ENCODE data around the gene DCAF8L2. TPM values are rescaled to one million over a fixed set of nuclear protein-coding genes. Genes with fewer than 3 reads are reported as not detected.

The DCAF8L2 gene
- total RNA-seq, 1 experiment from 2014 or later: 7.7 TPM

DNA sequence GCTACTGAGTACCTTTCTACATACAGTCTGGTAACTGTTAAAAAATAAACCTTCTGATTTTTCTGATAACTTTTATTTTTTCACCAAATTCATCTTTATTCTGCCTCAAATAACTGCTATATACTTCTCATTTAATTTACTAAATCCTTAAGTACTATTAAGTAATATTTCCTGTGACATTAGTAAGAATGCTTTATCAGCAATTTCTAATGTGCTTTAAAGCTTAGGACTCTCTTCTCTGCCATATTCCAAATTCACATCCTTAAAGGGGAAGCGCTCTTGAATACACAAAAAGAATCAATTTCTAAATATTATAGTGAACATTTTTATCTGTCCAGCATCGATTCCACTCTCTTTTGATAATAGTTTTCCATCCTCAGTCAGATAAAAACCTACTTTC lies 81.1 kb downstream of the DCAF8L2 start:
- no peak overlapping the region for H3K27ac ChIP-seq
- CTCF ChIA-PET: no interaction called here
- intact Hi-C loops (cut with micrococcal nuclease; ENCODE audit: unreplicated experiment): no loop called here
- TF ChIP-seq, protein P1, sequence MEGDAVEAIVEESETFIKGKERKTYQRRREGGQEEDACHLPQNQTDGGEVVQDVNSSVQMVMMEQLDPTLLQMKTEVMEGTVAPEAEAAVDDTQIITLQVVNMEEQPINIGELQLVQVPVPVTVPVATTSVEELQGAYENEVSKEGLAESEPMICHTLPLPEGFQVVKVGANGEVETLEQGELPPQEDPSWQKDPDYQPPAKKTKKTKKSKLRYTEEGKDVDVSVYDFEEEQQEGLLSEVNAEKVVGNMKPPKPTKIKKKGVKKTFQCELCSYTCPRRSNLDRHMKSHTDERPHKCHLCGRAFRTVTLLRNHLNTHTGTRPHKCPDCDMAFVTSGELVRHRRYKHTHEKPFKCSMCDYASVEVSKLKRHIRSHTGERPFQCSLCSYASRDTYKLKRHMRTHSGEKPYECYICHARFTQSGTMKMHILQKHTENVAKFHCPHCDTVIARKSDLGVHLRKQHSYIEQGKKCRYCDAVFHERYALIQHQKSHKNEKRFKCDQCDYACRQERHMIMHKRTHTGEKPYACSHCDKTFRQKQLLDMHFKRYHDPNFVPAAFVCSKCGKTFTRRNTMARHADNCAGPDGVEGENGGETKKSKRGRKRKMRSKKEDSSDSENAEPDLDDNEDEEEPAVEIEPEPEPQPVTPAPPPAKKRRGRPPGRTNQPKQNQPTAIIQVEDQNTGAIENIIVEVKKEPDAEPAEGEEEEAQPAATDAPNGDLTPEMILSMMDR (conservative IDR thresholded peaks at IDR 0.05): no peak
- no peak for TF ChIP-seq EZH2 (IDR thresholded peaks at IDR 0.05; ENCODE audit: low read depth)
- BruUV-seq (replicated peaks): no TSS peak
- H3K9me3 ChIP-seq (ENCODE audit: insufficient read depth, low read depth): no peaks in the 10 kb centered on the region
- H3K79me2 ChIP-seq (ENCODE audit: low read depth): no peaks in the 10 kb centered on the region
- no peaks in the 10 kb centered on the region for H3K9me2 ChIP-seq (ENCODE audit: insufficient read depth)
- no peaks in the 10 kb centered on the region for H3K4me1 ChIP-seq (replicated peaks; ENCODE audit: insufficient read depth)
- no peak overlapping the region for H3K4me3 ChIP-seq
- no peaks in the 10 kb centered on the region for H3F3A ChIP-seq (ENCODE audit: insufficient read depth, low read depth)
- DNase-seq: no peak
- no peaks in the 10 kb centered on the region for H4K20me1 ChIP-seq (ENCODE audit: insufficient read depth)
- POLR2A ChIA-PET (ENCODE audit: unreplicated experiment): no interaction called here
- no peak overlapping the region for H3K4me2 ChIP-seq
- H2AFZ ChIP-seq: no peak overlapping the region
- no peaks in the 10 kb centered on the region for H3K36me3 ChIP-seq (ENCODE audit: low read depth)
- H3K27me3 ChIP-seq (ENCODE audit: insufficient read depth, low read depth): no peaks in the 10 kb centered on the region

DNA sequence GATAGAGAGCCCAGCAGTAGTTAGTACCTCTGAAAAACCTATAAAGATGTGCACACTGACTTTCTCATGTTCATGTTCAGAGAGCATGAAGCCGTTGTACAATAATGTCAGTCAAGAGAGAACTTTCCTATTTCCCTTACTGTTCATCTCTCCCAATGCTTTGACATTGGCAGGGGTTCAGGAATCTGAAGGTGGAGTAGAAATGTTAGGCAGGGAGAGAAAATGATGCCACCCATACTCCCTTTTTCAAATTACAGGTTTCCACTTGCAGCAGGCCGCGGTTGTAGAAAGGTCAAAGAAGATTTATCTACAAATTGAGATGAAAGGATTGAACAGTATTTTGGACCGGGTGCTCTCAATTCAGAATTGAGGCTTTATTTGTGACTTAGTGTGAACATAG lies 84.3 kb downstream of the DCAF8L2 start:
- no peak overlapping the region for H2AFZ ChIP-seq
- CTCF ChIA-PET: no interaction called here

DNA sequence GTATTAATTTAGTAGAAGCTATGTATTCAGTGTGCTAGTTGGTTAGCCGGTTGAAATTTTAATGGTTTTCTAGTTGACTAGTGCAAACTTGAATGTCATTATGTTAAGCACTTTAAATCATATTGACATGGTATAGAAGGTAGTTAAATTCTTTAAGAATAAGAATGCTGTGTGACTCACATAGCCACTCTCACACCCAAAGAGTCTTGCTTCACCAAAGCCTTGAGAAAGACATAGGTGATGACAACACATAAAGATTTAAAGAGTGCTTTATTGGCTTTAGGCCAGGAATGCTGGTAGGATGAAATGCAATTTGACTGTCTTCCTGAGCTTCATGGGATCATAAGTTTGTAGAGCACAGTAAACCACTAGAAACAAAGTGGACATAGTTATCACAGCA lies 85.3 kb downstream of the DCAF8L2 start:
- no peaks in the 10 kb centered on the region for H3K79me2 ChIP-seq (ENCODE audit: low read depth)
- TF ChIP-seq EZH2 (IDR thresholded peaks at IDR 0.05; ENCODE audit: low read depth): no peak
- TF ChIP-seq, protein P1 (conservative IDR thresholded peaks at IDR 0.05): no peak
- H3K4me1 ChIP-seq (replicated peaks; ENCODE audit: insufficient read depth): no peaks in the 10 kb centered on the region
- POLR2A ChIA-PET (ENCODE audit: unreplicated experiment): no interaction called here
- no peak overlapping the region for H3K27ac ChIP-seq
- no peak overlapping the region for H2AFZ ChIP-seq
- BruUV-seq (replicated peaks): no TSS peak
- no peaks in the 10 kb centered on the region for H4K20me1 ChIP-seq (ENCODE audit: insufficient read depth)
- H3K4me3 ChIP-seq: no peak overlapping the region
- H3K9me3 ChIP-seq (ENCODE audit: insufficient read depth, low read depth): no peaks in the 10 kb centered on the region
- intact Hi-C loops (cut with micrococcal nuclease; ENCODE audit: unreplicated experiment): no loop called here
- DNase-seq: peak in 1 of 2 experiments; percentile 65
- H3K36me3 ChIP-seq (ENCODE audit: low read depth): no peaks in the 10 kb centered on the region
- H3F3A ChIP-seq (ENCODE audit: insufficient read depth, low read depth): no peaks in the 10 kb centered on the region
- no peaks in the 10 kb centered on the region for H3K9me2 ChIP-seq (ENCODE audit: insufficient read depth)
- H3K4me2 ChIP-seq: no peak overlapping the region
- CTCF ChIA-PET: no interaction called here
- H3K27me3 ChIP-seq (ENCODE audit: insufficient read depth, low read depth): no peaks in the 10 kb centered on the region

More for the DNA sequence above, 84.3 kb downstream of the DCAF8L2 start:
- Histone ChIP-seq H3K27me3 (ENCODE audit: insufficient read depth, low read depth) (no peaks in the 10 kb centered on the region), H3K9me3 (ENCODE audit: insufficient read depth, low read depth) (no peaks in the 10 kb centered on the region), H3K4me3 (no peak overlapping the region), H3K79me2 (ENCODE audit: low read depth) (no peaks in the 10 kb centered on the region), H3K27ac (no peak overlapping the region), H4K20me1 (ENCODE audit: insufficient read depth) (no peaks in the 10 kb centered on the region), H3K36me3 (ENCODE audit: low read depth) (no peaks in the 10 kb centered on the region), H3F3A (ENCODE audit: insufficient read depth, low read depth) (no peaks in the 10 kb centered on the region), H3K4me1 (replicated peaks; ENCODE audit: insufficient read depth) (no peaks in the 10 kb centered on the region), H3K9me2 (ENCODE audit: insufficient read depth) (no peaks in the 10 kb centered on the region), H3K4me2 (no peak overlapping the region)
- TF ChIP-seq, protein P1 (conservative IDR thresholded peaks at IDR 0.05): no peak
- TF ChIP-seq EZH2 (IDR thresholded peaks at IDR 0.05; ENCODE audit: low read depth): no peak
- DNase-seq: no peak
- BruUV-seq (replicated peaks): no TSS peak
- POLR2A ChIA-PET (ENCODE audit: unreplicated experiment): no interaction called here
- intact Hi-C loops (cut with micrococcal nuclease; ENCODE audit: unreplicated experiment): no loop called here

Data from PC-9 (cell line).